OCI-LY1 (cell line): ENCODE data around the gene AUH.
A peak's percentile ranks its signal among the peaks of the same experiment; 100 is the strongest.

Experiments
- H2AFZ ChIP-seq: fragments of 200-600 bp; sonication (generic), shearing (Covaris generic); 2 replicates; pipeline ENCODE4 v1.6.0; 2014; ENCODE audit warnings: antibody characterized with exemption, mild to moderate bottlenecking, low read length
- H3F3A ChIP-seq: fragments of 200-600 bp; sonication (generic), shearing (Covaris generic); 2 replicates; pipeline ENCODE4 v1.6.0; 2014; ENCODE audit warnings: mild to moderate bottlenecking, antibody characterized with exemption, low read length, moderate library complexity; ENCODE audit not compliant: insufficient read depth
- H3K27ac ChIP-seq: fragments of 200-600 bp; sonication (generic); 2 replicates; pipeline ENCODE4 v1.5.1; 2014; ENCODE audit warnings: low read length, mixed run types, mild to moderate bottlenecking, low read depth; ENCODE audit not compliant: poor library complexity, severe bottlenecking
- H3K27me3 ChIP-seq: fragments of 200-600 bp; sonication (generic); 2 replicates; pipeline ENCODE4 v1.6.0; 2014; ENCODE audit warnings: antibody characterized with exemption, mild to moderate bottlenecking, low read length, moderate library complexity; ENCODE audit not compliant: insufficient read depth
- H3K36me3 ChIP-seq: fragments of 200-600 bp; sonication (generic); 2 replicates; pipeline ENCODE4 v1.6.1; 2014; ENCODE audit warnings: mild to moderate bottlenecking, antibody characterized with exemption, low read length, moderate library complexity, mixed read lengths; ENCODE audit not compliant: insufficient read depth
- H3K4me1 ChIP-seq: fragments of 200-600 bp; sonication (generic); 2 replicates; pipeline ENCODE4 v1.5.1; 2014; ENCODE audit warnings: mild to moderate bottlenecking, low read length, moderate library complexity; ENCODE audit not compliant: insufficient read depth, severe bottlenecking
- H3K4me2 ChIP-seq: fragments of 200-600 bp; sonication (generic), shearing (Covaris generic); 2 replicates; pipeline ENCODE4 v1.6.1; 2014; ENCODE audit warnings: low read length
- H3K4me3 ChIP-seq: fragments of 200-600 bp; sonication (generic); 2 replicates; pipeline ENCODE4 v1.5.1; 2014; ENCODE audit warnings: low read length, low read depth, mild to moderate bottlenecking, mixed read lengths; ENCODE audit not compliant: poor library complexity, severe bottlenecking
- H3K79me2 ChIP-seq: fragments of 200-600 bp; shearing (Covaris generic); 2 replicates; pipeline ENCODE4 v1.6.1; 2016; ENCODE audit warnings: mixed run types, low read length, mixed read lengths; ENCODE audit not compliant: insufficient read depth
- H3K9ac ChIP-seq: fragments of 200-600 bp; sonication (generic), shearing (Covaris generic); 2 replicates; pipeline ENCODE4 v1.6.1; 2014; ENCODE audit warnings: mild to moderate bottlenecking, low read length, mixed read lengths
- H3K9me2 ChIP-seq: fragments of 200-600 bp; sonication (generic), shearing (Covaris generic); 2 replicates; pipeline ENCODE4 v1.6.1; 2014; ENCODE audit warnings: low read depth, mild to moderate bottlenecking, low read length, mixed read lengths
- H3K9me3 ChIP-seq: fragments of 200-600 bp; shearing (Covaris generic); 2 replicates; pipeline ENCODE4 v1.6.1; 2014; ENCODE audit warnings: low read length, mixed read lengths
- H4K20me1 ChIP-seq: fragments of 200-600 bp; sonication (generic), shearing (Covaris generic); 2 replicates; pipeline ENCODE4 v1.6.0; 2016; ENCODE audit warnings: mild to moderate bottlenecking, low read length; ENCODE audit not compliant: insufficient read depth
- CTCF ChIP-seq: fragments of 200-600 bp; sonication (generic), shearing (Covaris generic); IDR thresholded peaks from 2 replicates; pipeline ENCODE4 v1.5.1; 2017; ENCODE audit warnings: mild to moderate bottlenecking, antibody characterized with exemption, low read length, moderate library complexity, mixed read lengths
- EZH2 ChIP-seq: fragments of 200-600 bp; sonication (generic), shearing (Covaris generic); IDR thresholded peaks from 2 replicates; pipeline ENCODE4 v1.8.0; 2017; ENCODE audit warnings: borderline replicate concordance, mixed run types, mild to moderate bottlenecking, antibody characterized with exemption, low read length, moderate library complexity, mixed read lengths

The AUH gene

GRCh38 chr9:91305596-91306295, 56.0 kb downstream of the AUH start:
- peaks cover 10% of the 10 kb centered on the region for H3K4me1 ChIP-seq
- no peak overlapping the region for H3K4me2 ChIP-seq
- no peak overlapping the region for H2AFZ ChIP-seq
- H4K20me1 ChIP-seq = no peaks in the 10 kb centered on the region
- H3F3A ChIP-seq = no peaks in the 10 kb centered on the region
- H3K4me3 ChIP-seq = no peak overlapping the region
- no peaks in the 10 kb centered on the region; the same call in 1 of the 2 replicates for H3K36me3 ChIP-seq
- H3K9ac ChIP-seq = no peak overlapping the region
- peak overlapping the region; percentile 12 for H3K27ac ChIP-seq
- no peak for TF ChIP-seq EZH2
- TF ChIP-seq CTCF = no peak
- H3K9me3 ChIP-seq = no peaks in the 10 kb centered on the region
- H3K27me3 ChIP-seq = no peaks in the 10 kb centered on the region
- H3K79me2 ChIP-seq = no peaks in the 10 kb centered on the region
- H3K9me2 ChIP-seq = no peaks in the 10 kb centered on the region

DNA sequence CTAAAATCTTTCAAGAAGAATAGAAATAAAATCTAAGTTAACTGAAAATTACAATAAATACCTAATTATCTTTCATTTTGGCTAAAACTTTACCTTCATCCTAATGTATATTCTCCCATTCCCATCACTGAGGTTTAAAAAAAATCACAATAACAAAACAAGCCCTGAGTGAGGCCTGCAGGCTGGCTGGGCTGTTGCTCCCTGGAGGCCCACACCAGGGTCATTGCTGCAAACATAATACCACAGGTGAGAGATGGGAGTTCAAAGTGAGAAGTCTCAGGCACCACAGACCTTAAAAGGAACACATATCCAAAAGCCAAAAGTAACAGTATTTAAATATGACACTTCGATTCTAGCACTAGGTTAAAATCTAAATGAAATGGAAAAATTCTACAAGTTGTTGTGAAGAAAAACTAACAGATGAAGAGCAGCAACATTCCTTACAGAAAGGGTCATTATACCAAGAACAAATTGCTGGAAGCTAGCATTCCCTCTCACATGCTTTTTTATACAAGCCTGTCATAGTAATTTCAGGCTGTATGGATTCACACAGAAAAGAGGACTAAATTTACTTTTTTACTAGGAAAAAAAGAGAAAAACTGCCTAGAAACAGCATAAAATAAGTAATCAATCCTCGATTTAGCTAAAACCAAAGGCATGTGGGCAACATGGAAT, 57.8 kb downstream of the AUH start:
- H3K9me2 ChIP-seq = no peaks in the 10 kb centered on the region
- H3K36me3 ChIP-seq = no peaks in the 10 kb centered on the region
- H3F3A ChIP-seq = no peaks in the 10 kb centered on the region
- H3K9me3 ChIP-seq = no peaks in the 10 kb centered on the region
- H3K4me3 ChIP-seq = no peak overlapping the region
- no peak overlapping the region for H3K27ac ChIP-seq
- no peak overlapping the region for H2AFZ ChIP-seq
- no peaks in the 10 kb centered on the region for H3K27me3 ChIP-seq
- H4K20me1 ChIP-seq = no peaks in the 10 kb centered on the region
- H3K4me2 ChIP-seq = no peak overlapping the region
- H3K4me1 ChIP-seq = peaks cover 10% of the 10 kb centered on the region
- H3K9ac ChIP-seq = no peak overlapping the region
- no peaks in the 10 kb centered on the region for H3K79me2 ChIP-seq
- TF ChIP-seq CTCF = no peak

DNA sequence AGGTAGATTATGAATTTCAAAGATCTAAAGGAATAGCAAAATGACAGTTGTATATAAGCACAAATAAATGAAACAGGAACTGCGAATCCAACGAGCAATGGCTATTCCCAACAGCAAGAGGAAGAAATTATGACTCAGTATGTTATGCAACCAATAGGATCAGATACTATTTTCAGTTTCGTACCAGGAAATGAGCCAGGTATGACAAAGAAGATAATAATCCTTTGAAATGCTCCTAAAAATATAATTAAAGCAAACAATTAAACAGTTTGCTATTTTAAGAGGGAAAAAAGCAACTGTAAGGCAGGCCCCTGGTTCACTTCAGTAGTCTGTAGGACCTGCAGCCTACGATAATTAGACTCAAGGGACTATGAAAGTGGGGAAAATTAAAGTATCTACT, 58.9 kb downstream of the AUH start:
- H3K4me3 ChIP-seq = no peak overlapping the region
- H3F3A ChIP-seq = no peaks in the 10 kb centered on the region
- H3K36me3 ChIP-seq = no peaks in the 10 kb centered on the region
- no peaks in the 10 kb centered on the region for H3K27me3 ChIP-seq
- H3K4me1 ChIP-seq = peaks cover 10% of the 10 kb centered on the region
- no peaks in the 10 kb centered on the region for H3K9me3 ChIP-seq
- H3K27ac ChIP-seq = no peak overlapping the region
- TF ChIP-seq CTCF (no peak), EZH2 (no peak)
- H3K9me2 ChIP-seq = no peaks in the 10 kb centered on the region
- no peak overlapping the region for H2AFZ ChIP-seq
- H3K9ac ChIP-seq = no peak overlapping the region
- H3K4me2 ChIP-seq = no peak overlapping the region
- H4K20me1 ChIP-seq = no peaks in the 10 kb centered on the region
- H3K79me2 ChIP-seq = no peaks in the 10 kb centered on the region
